Endodermal cell (in vitro differentiated cells): ENCODE results near the gene DNAJA4. TPM values are rescaled to one million over a fixed set of nuclear protein-coding genes. Genes with fewer than 3 reads are reported as not detected.

Experiments
- DNase-seq: peaks from one replicate; pipeline ENCODE4 v3.0.0-alpha.2; 2017
- H3K27ac ChIP-seq: 2 replicates; pipeline ENCODE4 v1.5.1; 2013; ENCODE audit warnings: mild to moderate bottlenecking, low read depth, low read length, moderate library complexity
- H3K27me3 ChIP-seq: 2 replicates; pipeline ENCODE4 v1.6.1; 2013; ENCODE audit warnings: mild to moderate bottlenecking, low read length, moderate library complexity; ENCODE audit not compliant: insufficient read depth, control insufficient read depth, poor library complexity, severe bottlenecking
- H3K36me3 ChIP-seq: 2 replicates; pipeline ENCODE4 v1.7.0; 2013; ENCODE audit warnings: mild to moderate bottlenecking, low read length, moderate library complexity; ENCODE audit not compliant: control insufficient read depth, insufficient read depth
- H3K4me1 ChIP-seq: one replicate; pipeline ENCODE4 v1.7.0; 2013; ENCODE audit warnings: low read length; ENCODE audit not compliant: control insufficient read depth, insufficient read depth
- H3K4me3 ChIP-seq: 2 replicates; pipeline ENCODE4 v1.5.1; 2013; ENCODE audit warnings: mild to moderate bottlenecking, low read length, moderate library complexity
- H3K9ac ChIP-seq: 2 replicates; pipeline ENCODE4 v1.6.1; 2013; ENCODE audit warnings: mild to moderate bottlenecking, low read length, moderate library complexity; ENCODE audit not compliant: poor library complexity, severe bottlenecking; ENCODE audit errors: extremely low read depth
- H3K9me3 ChIP-seq: 2 replicates; pipeline ENCODE4 v1.6.1; 2013; ENCODE audit warnings: mild to moderate bottlenecking, low read length, moderate library complexity; ENCODE audit not compliant: control insufficient read depth
- H3K27ac Mint-ChIP-seq: 2 replicates; pipeline ENCODE4 v1.8.0; 2020; ENCODE audit warnings: mixed read lengths
- H3K27me3 Mint-ChIP-seq: 2 replicates; pipeline ENCODE4 v1.8.0; 2021; ENCODE audit warnings: mild to moderate bottlenecking, mixed read lengths; ENCODE audit not compliant: insufficient read depth
- H3K36me3 Mint-ChIP-seq: 2 replicates; pipeline ENCODE4 v1.8.0; 2020; ENCODE audit warnings: low read depth, mixed read lengths
- H3K4me1 Mint-ChIP-seq: 2 replicates; pipeline ENCODE4 v1.8.0; 2020; ENCODE audit warnings: mixed read lengths
- H3K4me3 Mint-ChIP-seq: 2 replicates; pipeline ENCODE4 v1.8.0; 2020; ENCODE audit warnings: mild to moderate bottlenecking, moderate library complexity, mixed read lengths
- H3K9me3 Mint-ChIP-seq: 2 replicates; pipeline ENCODE4 v1.8.0; 2020; ENCODE audit warnings: mild to moderate bottlenecking, mixed read lengths
- whole genome bisulfite sequencing, 2 experiments: methylation state at CpG; one replicate each; pipeline versions ENCODE4 v1.1.5 to v1.1.7; 2013; ENCODE audit warnings: missing lambda C conversion rate in 2 of 2, mixed read lengths in 1 of 2; ENCODE audit not compliant: insufficient coverage in 1 of 2, insufficient read length in 1 of 2; 5-methylcytosine and 5-hydroxymethylcytosine counted together
- total RNA-seq, 2 donors: library from RNA; stranded (reverse); fragmentation: NEBNext Ultra II Directional in 1 of 2; extraction: Animal tissue kit (Norgen Biotek cat#: 25700) in 1 of 2; gene quantifications; 2 replicates in 1 of 2; 3 replicates in 1 of 2; pipeline ENCODE4 v1.2.1, GENCODE V29; 2021
- TF ChIP-seq, protein P1 (sequence below): fragments of 200-600 bp; sonication (generic); conservative IDR thresholded peaks from 2 replicates; pipeline ENCODE4 v1.5.0; 2021; ENCODE audit warnings: antibody characterized with exemption, mild to moderate bottlenecking

Gene DNAJA4
- total RNA-seq, 2 donors from 2014 or later = 4.9 to 18.5 TPM

DNA sequence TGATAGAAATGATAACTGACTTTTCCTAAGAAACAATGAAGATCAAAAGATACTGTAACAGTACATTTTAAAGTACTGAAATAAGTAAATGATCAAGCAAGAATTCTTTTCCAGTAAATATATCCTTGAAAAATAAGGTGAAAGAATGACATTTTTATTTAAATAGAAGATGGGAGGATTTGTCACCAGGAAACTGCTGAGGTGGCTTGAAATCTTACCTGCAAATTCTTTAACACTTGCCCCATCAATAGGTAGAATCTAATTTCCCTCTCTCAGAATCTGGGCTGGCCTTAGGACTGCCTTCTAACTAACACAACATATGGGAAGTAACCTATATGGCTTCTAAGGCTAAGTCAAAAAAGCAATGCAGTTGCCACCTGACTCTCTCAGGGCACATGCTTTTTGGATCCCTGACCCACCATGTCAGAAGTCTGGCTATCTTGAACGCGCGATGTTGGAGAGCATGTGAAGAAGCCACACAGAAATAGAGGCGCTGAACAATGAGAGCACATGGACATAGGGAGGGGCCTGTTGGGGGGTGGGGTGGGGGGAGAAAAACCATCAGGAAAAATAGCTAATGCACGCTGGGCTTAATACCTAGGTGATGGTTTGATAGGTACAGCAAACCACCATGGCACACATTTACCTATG, 41.5 kb upstream of the DNAJA4 start:
- Mint-ChIP-seq H3K4me3 (no peak overlapping the region), H3K4me1 (no peaks in the 10 kb centered on the region), H3K27ac (no peak overlapping the region), H3K9me3 (peaks cover 7% of the 10 kb centered on the region), H3K36me3 (no peaks in the 10 kb centered on the region), H3K27me3 (no peaks in the 10 kb centered on the region)
- no peak overlapping the region for H3K27ac ChIP-seq
- TF ChIP-seq, protein P1, sequence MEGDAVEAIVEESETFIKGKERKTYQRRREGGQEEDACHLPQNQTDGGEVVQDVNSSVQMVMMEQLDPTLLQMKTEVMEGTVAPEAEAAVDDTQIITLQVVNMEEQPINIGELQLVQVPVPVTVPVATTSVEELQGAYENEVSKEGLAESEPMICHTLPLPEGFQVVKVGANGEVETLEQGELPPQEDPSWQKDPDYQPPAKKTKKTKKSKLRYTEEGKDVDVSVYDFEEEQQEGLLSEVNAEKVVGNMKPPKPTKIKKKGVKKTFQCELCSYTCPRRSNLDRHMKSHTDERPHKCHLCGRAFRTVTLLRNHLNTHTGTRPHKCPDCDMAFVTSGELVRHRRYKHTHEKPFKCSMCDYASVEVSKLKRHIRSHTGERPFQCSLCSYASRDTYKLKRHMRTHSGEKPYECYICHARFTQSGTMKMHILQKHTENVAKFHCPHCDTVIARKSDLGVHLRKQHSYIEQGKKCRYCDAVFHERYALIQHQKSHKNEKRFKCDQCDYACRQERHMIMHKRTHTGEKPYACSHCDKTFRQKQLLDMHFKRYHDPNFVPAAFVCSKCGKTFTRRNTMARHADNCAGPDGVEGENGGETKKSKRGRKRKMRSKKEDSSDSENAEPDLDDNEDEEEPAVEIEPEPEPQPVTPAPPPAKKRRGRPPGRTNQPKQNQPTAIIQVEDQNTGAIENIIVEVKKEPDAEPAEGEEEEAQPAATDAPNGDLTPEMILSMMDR = no peak
- DNase-seq = no peak
- WGBS, 2 experiments = 99 to 100% methylated on average over 3 to 4 of the region's 5 CpGs
- no peaks in the 10 kb centered on the region for H3K27me3 ChIP-seq
- no peaks in the 10 kb centered on the region for H3K4me1 ChIP-seq
- no peak overlapping the region for H3K4me3 ChIP-seq
- H3K9ac ChIP-seq = no peak overlapping the region
- no peaks in the 10 kb centered on the region for H3K36me3 ChIP-seq
- peaks cover 6% of the 10 kb centered on the region for H3K9me3 ChIP-seq

DNA sequence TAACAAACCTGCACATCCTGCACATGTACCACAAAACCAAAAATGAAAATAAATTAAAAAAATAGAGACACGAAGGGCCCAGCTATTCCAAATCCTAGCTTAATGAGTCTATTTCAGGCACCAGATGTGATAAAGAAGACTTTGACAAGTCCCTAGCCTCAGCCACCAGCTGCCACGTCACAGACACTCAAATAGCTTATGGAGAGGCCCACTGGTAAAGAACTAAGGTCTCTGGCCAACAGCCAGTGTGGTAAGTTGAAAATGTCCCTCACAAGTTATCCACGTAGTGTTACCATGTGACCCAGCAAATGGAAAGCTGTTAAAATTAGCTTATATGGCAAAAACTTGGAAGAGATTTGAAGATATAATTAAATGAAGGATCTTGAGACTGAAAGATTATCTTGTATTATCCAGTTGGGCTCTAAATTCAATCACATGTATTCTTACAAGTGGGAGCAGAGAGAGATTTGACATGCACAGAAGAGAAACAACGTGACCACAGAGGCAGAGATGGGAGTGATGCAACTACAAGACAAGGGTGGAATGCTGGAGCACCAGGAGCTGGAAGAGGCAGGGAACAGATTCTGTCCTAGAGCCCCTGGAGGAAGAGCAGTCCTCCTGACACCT, 40.9 kb upstream of the DNAJA4 start:
- no peak overlapping the region for H3K9ac ChIP-seq
- peaks cover 6% of the 10 kb centered on the region for H3K9me3 ChIP-seq
- TF ChIP-seq, protein P1 = no peak
- WGBS, 2 experiments = 90 to 92% methylated on average over 3 to 4 of the region's 4 CpGs
- no peaks in the 10 kb centered on the region for H3K27me3 ChIP-seq
- Mint-ChIP-seq H3K27me3 (no peaks in the 10 kb centered on the region), H3K4me1 (no peaks in the 10 kb centered on the region), H3K4me3 (no peak overlapping the region), H3K36me3 (no peaks in the 10 kb centered on the region), H3K9me3 (peaks cover 7% of the 10 kb centered on the region), H3K27ac (no peak overlapping the region)
- H3K4me3 ChIP-seq = no peak overlapping the region
- H3K36me3 ChIP-seq = no peaks in the 10 kb centered on the region
- DNase-seq = no peak
- no peak overlapping the region for H3K27ac ChIP-seq
- H3K4me1 ChIP-seq = no peaks in the 10 kb centered on the region

DNA sequence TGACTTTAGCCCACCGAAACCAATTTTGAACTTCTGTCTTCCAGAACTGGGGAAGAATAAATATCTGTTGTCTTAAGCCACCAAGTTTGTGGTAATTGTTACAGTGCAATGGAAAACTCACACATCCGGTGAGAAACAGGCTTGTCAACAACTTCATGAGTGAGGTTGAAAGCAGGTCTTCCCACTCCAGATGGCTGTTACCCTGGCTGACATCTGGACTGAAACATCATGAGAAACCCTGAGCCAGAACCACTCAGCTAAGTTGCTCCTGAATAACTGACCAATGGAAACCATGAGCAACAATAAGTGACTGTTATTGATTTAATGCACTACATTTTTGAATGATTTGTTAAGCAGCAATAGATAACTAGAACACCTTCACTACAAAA, 40.3 kb upstream of the DNAJA4 start:
- Histone ChIP-seq H3K9me3 (peaks cover 6% of the 10 kb centered on the region), H3K4me1 (no peaks in the 10 kb centered on the region), H3K36me3 (no peaks in the 10 kb centered on the region), H3K27me3 (no peaks in the 10 kb centered on the region), H3K27ac (no peak overlapping the region), H3K4me3 (no peak overlapping the region), H3K9ac (no peak overlapping the region)
- H3K27ac Mint-ChIP-seq = no peak overlapping the region
- no peaks in the 10 kb centered on the region for H3K4me1 Mint-ChIP-seq
- DNase-seq = no peak
- peaks cover 7% of the 10 kb centered on the region for H3K9me3 Mint-ChIP-seq
- no peaks in the 10 kb centered on the region for H3K36me3 Mint-ChIP-seq
- WGBS, 2 experiments = 97 to 100% methylated on average over 2 of the region's 2 CpGs
- no peak overlapping the region for H3K4me3 Mint-ChIP-seq
- no peaks in the 10 kb centered on the region for H3K27me3 Mint-ChIP-seq
- TF ChIP-seq, protein P1 = no peak
